Tongue (tissue), 2 donors: ENCODE measurements around the gene KRT2. TPM values are rescaled to one million over a fixed set of nuclear protein-coding genes. Genes with fewer than 3 reads are reported as not detected.

ENCODE experiments used
- DNase-seq: peaks from one replicate; pipeline ENCODE4 v3.0.0-alpha.2; 2015
- total RNA-seq: library from RNA; depleted of rRNA; stranded (reverse); fragments of >200 nt; gene quantifications from one replicate; pipeline ENCODE4 v1.2.3, GENCODE V29; 2014

KRT2 gene
- not detected for total RNA-seq

- DNase-seq = no peak
These were observed at the start of gene KRT2 for GRCh38 chr12:52651726-52652261. Gene KRT2 (minus strand): TSS chr12:52652211. CDS start chr12:52652142, 69 bp downstream.

GRCh38 chr12:52701281-52701680 lies 49.3 kb upstream of the KRT2 start:
- DNase-seq = no peak

DNA sequence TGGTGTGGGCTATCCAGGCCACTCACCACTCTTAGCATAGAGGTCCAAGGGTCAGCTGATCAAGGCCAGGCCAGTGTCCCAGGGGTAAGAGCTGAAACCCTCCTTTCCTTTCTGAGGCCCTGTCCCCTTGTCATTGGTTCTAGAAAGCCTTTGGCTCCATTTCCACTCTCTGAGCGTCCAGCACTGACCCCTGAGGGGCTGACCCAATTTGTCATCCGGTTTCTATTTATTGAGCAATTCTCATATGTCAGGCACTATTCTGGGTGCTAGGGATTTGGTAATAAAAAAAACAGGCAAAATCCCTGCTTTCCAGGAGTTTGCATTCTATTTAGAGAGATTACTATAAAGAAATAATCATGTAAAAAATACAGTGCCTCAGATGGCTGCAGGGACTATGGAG lies 47.9 kb upstream of the KRT2 start:
- no peak for DNase-seq

GRCh38 chr12:52699373-52699772 lies 47.4 kb upstream of the KRT2 start:
- DNase-seq = no peak

GRCh38 chr12:52698651-52699340 lies 46.8 kb upstream of the KRT2 start:
- DNase-seq = no peak

- DNase-seq = no peak
These were observed 45.1 kb upstream of the KRT2 start for GRCh38 chr12:52697058-52697582.

DNA sequence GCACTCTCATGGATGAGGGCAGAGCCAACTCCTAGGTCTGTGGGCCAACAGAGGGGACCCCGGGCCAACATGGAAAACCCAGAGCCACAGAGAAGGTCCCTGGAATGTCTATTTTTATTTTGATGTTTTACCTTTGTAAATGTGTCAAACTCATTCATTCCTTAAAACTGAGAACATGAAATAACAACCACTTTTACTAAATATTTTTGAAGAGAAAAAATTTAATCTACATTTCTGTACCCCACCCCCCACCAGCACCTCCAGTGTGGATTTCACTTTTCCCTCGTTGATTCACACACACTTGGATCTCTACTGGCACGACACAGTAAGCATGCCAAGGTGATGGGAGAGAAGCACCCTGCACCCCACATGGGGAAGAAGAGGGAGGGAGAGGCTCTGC lies 44.6 kb upstream of the KRT2 start:
- no peak for DNase-seq

DNA sequence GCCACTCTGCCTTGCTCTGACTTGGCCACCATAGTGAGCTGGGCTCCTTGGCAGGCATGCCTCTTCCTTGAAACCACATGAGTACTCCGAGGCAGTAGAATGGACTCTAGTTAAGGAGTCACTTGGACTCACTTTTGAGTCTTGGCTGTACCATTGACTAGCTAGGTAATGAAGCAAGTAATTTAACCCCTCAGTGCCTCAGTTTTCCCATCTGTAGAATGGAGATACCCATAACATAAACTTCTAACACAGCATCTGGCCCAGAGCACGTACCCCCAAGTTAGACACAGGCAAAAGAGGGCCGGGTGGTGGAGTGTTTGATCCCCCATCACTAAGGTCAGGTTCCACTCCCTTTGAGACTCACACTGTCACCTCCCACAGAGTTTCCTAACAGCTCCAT lies 43.0 kb upstream of the KRT2 start:
- no peak for DNase-seq

GRCh38 chr12:52694151-52694550 lies 42.1 kb upstream of the KRT2 start:
- DNase-seq = no peak

DNA sequence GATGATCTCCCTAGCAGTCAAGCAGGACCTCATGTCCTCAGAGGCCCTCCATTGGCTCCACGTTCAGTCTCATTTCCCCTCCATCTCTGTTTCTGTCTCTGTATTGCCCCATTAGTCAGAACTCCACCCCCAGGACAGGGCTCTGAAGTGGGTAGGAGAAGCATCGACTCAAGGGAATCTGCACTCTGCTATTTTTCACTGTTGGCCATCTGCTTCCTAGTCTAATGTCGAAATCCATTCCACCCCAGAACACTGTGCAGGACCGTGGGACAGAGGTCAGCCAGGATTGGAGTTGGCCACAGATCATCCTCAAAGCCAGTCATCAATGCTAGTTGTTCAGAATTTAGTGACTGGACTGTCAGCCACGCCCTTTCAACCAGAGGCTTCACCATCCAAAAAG lies 41.2 kb upstream of the KRT2 start:
- DNase-seq = no peak

DNA sequence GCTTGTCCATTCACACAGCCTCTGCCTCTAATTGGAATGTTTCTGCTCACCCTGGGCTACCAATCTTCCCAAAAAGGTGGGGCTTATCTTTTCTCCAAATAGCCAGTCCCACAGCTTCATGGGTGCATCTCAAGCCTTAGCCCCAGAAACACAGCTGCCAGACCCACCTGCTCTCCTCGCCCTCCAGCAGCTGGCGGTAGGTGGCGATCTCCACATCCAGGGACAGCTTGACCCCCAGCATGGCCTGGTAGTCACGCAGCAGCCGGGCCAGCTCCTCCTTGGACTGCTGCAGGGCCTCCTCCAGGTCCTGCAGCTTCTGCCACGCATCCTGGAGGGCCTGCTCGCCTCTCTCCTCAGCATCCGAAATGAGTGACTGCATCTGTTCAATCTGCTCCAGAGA lies 40.2 kb upstream of the KRT2 start:
- no peak for DNase-seq

- DNase-seq = no peak
These were observed 39.8 kb upstream of the KRT2 start for GRCh38 chr12:52691841-52692150.

DNA sequence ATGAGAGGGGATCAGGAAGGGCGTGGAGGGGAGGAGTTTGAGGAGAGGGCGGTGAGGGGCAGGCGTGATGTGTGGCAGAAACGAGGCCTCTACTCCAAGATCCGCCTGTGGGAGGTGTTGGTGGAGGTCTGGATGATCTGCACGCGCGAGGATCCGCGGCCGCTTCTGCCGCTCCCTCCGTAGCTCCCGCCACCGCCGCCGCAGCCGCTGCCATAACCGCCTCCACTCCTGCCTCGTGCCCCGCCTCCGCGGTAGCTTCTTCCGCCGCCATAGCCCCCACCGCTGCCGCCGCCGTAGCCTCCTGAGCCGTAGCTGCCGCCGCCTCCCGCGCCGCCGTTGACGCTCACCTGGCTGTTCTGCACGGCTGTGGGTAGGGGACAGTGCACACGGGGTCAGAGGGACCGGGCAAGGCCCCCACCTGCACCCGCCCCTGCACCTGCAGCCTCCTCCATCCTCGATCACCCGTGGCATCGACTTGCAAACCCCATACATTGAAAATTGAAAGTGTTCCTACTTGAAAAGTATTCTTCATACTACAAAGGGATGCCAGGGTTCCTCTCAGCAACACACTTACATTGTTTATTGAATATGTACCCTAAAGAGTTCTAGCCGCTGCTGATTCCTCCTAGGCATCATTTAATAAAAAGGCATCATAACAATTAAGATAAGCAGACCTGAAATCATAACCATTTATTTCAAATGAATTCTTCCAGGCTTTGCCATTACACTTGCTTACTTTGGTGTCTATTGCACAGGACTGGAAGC lies 39.2 kb upstream of the KRT2 start:
- DNase-seq = no peak

- no peak for DNase-seq
These were observed 38.5 kb upstream of the KRT2 start for GRCh38 chr12:52690351-52691075.

GRCh38 chr12:52689936-52690335 lies 37.9 kb upstream of the KRT2 start:
- DNase-seq = no peak

- DNase-seq = no peak
These were observed 37.2 kb upstream of the KRT2 start for GRCh38 chr12:52689239-52689638.

DNA sequence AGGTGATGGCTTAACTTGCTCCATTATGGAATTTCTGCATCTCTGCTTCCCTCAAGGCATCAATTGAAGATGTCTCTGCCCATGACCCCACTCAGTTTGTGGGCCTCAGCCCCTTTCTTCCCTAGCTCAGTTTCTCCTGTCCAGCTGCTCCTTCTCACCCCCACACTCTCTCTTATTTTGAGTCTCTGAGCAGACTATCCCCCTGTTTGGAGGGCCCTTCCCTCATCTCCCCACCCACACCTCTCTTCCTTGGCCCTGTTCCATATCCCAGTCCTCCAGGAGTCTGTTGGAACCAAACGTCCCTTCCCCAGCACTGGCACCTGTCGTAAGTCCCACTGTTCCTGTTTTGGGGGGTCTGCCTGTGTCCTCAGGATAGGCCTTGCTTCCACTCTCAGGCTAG lies 36.5 kb upstream of the KRT2 start:
- DNase-seq = no peak

DNA sequence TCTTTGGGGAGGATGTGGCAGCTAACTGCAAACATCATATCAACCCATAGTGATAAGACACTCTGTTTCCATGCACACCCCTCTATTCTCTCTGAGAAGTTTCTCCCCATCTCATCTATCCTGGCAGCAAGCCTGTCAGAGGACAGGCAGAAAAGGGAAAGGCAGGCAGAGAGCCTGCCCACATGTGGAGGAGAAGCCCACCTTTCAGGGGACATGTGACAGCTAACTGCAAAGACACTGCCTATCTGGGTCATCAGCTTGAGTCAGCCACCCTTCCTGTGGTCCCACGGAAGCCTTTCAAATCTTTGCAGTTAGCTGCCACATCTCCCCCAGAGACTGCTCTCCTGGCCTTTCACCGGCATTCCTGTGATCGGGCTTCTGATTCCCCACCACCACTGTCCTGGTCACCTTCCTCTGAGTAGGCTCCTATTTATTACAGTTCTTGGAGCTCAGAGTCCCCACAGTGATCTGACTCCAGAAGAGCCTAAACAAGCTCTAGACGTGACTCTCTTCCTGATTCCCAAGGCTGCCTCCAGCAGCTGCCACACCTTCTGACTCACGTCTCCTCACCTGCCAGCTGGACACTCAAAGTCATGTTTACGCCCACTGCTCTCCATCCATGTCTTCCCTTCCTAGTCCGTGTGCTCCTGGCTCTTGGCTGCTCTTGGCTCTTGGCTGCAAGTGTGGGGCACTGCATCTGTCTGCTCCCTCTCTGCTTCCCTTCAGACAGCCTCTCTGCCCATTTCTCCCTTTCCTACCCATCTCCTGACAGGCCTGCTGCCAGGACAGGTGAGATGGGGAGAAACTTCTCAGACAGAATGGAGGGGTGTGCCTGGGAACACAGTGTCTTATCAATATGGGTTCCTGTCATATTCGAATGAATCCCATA lies 35.7 kb upstream of the KRT2 start:
- DNase-seq = no peak

GRCh38 chr12:52686756-52687487 lies 34.9 kb upstream of the KRT2 start:
- DNase-seq = no peak

- DNase-seq = no peak
These were observed 34.1 kb upstream of the KRT2 start for GRCh38 chr12:52686063-52686462.

DNA sequence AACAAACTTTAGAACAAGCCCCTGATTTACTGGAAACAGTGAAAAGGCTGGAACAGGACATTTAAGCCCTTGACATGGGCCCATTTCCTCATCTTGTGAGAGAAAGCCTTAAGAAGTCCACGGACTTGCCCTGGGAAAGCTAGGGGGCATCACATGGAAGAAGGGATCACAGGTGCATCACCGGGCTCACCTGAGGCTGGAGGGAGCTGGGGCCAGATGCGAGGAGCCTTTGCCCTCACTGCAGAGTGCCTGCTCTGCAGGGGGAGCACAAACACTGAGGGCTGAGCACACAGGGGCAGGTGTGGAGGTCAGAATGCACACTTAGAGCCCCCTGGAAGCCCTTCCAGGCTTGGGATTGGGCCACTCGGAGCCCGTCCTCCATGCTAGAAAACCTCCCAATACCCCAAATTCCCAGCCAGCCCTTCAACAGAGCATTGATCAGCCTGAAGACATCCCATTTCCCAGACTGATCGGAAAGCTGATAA lies 33.4 kb upstream of the KRT2 start:
- no peak for DNase-seq
